Measurements from ENCODE around the gene ITGAL. TPM values are rescaled to one million over a fixed set of nuclear protein-coding genes. Genes with fewer than 3 reads are reported as not detected.

Gene ITGAL
- total and polyA plus RNA-seq, 2 of the 13 experiments (the other 11 are each of a cell fraction or from before 2014, with no cell fraction given), result 0.86 to 1.2 TPM

- TF ChIP-seq ZNF224 (CRISPR knock-in tag; IDR thresholded peaks at IDR 0.05) (no peak), ZNF44 (CRISPR knock-in tag; IDR thresholded peaks at IDR 0.05) (peak; percentile 57; the same call in 1 of the 2 replicates), MTA1 (CRISPR knock-in tag; IDR thresholded peaks at IDR 0.05; ENCODE audit: borderline replicate concordance) (no peak), NCOA1 (CRISPR knock-in tag; IDR thresholded peaks at IDR 0.05) (no peak; the same call in 1 of the 2 replicates), ZNF484 (CRISPR knock-in tag; IDR thresholded peaks at IDR 0.05; ENCODE audit: borderline replicate concordance, low read depth) (no peak), CHD2 (IDR thresholded peaks at IDR 0.05; ENCODE audit: low read depth, low read length) (no peak), EEA1 (CRISPR knock-in tag; IDR thresholded peaks at IDR 0.05; ENCODE audit: borderline replicate concordance) (no peak), EP300 (IDR thresholded peaks at IDR 0.05; ENCODE audit: low read depth in 2 of 2, low read length in 2 of 2) (peak; percentile 29 to 65; a peak in 2 of 4 replicates), EP300 (CRISPR knock-in tag; IDR thresholded peaks at IDR 0.05; ENCODE audit: borderline replicate concordance) (no peak), IKZF5 (CRISPR knock-in tag; IDR thresholded peaks at IDR 0.05) (peak; percentile 52; the same call in 1 of the 2 replicates), ZNF589 (CRISPR knock-in tag; conservative IDR thresholded peaks at IDR 0.05) (no peak), KMT2B (CRISPR knock-in tag; IDR thresholded peaks at IDR 0.05) (no peak), AKAP8 (CRISPR knock-in tag; IDR thresholded peaks at IDR 0.05) (no peak), ZNF576 (CRISPR knock-in tag; IDR thresholded peaks at IDR 0.05) (no peak), PAF1 (CRISPR knock-in tag; IDR thresholded peaks at IDR 0.05) (no peak), ZNF138 (CRISPR knock-in tag; IDR thresholded peaks at IDR 0.05; ENCODE audit: low read depth) (no peak)
- TF ChIP-seq, protein P1, sequence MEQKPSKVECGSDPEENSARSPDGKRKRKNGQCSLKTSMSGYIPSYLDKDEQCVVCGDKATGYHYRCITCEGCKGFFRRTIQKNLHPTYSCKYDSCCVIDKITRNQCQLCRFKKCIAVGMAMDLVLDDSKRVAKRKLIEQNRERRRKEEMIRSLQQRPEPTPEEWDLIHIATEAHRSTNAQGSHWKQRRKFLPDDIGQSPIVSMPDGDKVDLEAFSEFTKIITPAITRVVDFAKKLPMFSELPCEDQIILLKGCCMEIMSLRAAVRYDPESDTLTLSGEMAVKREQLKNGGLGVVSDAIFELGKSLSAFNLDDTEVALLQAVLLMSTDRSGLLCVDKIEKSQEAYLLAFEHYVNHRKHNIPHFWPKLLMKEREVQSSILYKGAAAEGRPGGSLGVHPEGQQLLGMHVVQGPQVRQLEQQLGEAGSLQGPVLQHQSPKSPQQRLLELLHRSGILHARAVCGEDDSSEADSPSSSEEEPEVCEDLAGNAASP (CRISPR knock-in tag; IDR thresholded peaks at IDR 0.05; ENCODE audit: borderline replicate concordance), result peak; percentile 54; the same call in 1 of the 2 replicates
- TF ChIP-seq, protein P2, sequence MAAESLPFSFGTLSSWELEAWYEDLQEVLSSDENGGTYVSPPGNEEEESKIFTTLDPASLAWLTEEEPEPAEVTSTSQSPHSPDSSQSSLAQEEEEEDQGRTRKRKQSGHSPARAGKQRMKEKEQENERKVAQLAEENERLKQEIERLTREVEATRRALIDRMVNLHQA (CRISPR knock-in tag; IDR thresholded peaks at IDR 0.05), result no peak
- TF ChIP-seq, protein P3, sequence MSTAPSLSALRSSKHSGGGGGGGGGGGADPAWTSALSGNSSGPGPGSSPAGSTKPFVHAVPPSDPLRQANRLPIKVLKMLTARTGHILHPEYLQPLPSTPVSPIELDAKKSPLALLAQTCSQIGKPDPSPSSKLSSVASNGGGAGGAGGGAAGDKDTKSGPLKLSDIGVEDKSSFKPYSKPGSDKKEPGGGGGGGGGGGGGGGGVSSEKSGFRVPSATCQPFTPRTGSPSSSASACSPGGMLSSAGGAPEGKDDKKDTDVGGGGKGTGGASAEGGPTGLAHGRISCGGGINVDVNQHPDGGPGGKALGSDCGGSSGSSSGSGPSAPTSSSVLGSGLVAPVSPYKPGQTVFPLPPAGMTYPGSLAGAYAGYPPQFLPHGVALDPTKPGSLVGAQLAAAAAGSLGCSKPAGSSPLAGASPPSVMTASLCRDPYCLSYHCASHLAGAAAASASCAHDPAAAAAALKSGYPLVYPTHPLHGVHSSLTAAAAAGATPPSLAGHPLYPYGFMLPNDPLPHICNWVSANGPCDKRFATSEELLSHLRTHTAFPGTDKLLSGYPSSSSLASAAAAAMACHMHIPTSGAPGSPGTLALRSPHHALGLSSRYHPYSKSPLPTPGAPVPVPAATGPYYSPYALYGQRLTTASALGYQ (CRISPR knock-in tag; IDR thresholded peaks at IDR 0.05), result peak; percentile 71; the same call in 1 of the 2 replicates
- TF ChIP-seq, protein P4, sequence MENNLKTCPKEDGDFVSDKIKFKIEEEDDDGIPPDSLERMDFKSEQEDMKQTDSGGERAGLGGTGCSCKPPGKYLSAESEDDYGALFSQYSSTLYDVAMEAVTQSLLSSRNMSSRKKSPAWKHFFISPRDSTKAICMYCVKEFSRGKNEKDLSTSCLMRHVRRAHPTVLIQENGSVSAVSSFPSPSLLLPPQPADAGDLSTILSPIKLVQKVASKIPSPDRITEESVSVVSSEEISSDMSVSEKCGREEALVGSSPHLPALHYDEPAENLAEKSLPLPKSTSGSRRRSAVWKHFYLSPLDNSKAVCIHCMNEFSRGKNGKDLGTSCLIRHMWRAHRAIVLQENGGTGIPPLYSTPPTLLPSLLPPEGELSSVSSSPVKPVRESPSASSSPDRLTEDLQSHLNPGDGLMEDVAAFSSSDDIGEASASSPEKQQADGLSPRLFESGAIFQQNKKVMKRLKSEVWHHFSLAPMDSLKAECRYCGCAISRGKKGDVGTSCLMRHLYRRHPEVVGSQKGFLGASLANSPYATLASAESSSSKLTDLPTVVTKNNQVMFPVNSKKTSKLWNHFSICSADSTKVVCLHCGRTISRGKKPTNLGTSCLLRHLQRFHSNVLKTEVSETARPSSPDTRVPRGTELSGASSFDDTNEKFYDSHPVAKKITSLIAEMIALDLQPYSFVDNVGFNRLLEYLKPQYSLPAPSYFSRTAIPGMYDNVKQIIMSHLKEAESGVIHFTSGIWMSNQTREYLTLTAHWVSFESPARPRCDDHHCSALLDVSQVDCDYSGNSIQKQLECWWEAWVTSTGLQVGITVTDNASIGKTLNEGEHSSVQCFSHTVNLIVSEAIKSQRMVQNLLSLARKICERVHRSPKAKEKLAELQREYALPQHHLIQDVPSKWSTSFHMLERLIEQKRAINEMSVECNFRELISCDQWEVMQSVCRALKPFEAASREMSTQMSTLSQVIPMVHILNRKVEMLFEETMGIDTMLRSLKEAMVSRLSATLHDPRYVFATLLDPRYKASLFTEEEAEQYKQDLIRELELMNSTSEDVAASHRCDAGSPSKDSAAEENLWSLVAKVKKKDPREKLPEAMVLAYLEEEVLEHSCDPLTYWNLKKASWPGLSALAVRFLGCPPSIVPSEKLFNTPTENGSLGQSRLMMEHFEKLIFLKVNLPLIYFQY (CRISPR knock-in tag; IDR thresholded peaks at IDR 0.05; ENCODE audit: borderline replicate concordance), result no peak
Measured at GRCh38 chr16:30488764-30489605, 16.4 kb downstream of the ITGAL start (continued).
